Epithelial cell of esophagus (primary cell): ENCODE data around the gene SLC2A4RG.
"Not testable (repeated sequence)": the region's sequence is repeated elsewhere in the genome, so short reads cannot be mapped to it uniquely, and the experiment has no call there.

Experiments used
- DNase-seq: peaks from one replicate; pipeline ENCODE4 v3.0.0; 2010; ENCODE audit warnings: low read depth
- H3K4me3 ChIP-seq: 2 replicates; pipeline ENCODE4 v1.5.1; 2011; ENCODE audit warnings: mild to moderate bottlenecking, low read length, control low read depth
- CTCF ChIP-seq: IDR thresholded peaks from 2 replicates; pipeline ENCODE4 v1.5.1; 2011; ENCODE audit warnings: low read depth, mild to moderate bottlenecking, low read length, control low read depth, inconsistent platforms; ENCODE audit not compliant: insufficient read depth; ENCODE audit errors: missing control alignments

The SLC2A4RG gene

GRCh38 chr20:63771046-63771707 lies 31.6 kb downstream of the SLC2A4RG start:
- no peak overlapping the region for H3K4me3 ChIP-seq
- no peak for TF ChIP-seq CTCF
- no peak for DNase-seq

DNA sequence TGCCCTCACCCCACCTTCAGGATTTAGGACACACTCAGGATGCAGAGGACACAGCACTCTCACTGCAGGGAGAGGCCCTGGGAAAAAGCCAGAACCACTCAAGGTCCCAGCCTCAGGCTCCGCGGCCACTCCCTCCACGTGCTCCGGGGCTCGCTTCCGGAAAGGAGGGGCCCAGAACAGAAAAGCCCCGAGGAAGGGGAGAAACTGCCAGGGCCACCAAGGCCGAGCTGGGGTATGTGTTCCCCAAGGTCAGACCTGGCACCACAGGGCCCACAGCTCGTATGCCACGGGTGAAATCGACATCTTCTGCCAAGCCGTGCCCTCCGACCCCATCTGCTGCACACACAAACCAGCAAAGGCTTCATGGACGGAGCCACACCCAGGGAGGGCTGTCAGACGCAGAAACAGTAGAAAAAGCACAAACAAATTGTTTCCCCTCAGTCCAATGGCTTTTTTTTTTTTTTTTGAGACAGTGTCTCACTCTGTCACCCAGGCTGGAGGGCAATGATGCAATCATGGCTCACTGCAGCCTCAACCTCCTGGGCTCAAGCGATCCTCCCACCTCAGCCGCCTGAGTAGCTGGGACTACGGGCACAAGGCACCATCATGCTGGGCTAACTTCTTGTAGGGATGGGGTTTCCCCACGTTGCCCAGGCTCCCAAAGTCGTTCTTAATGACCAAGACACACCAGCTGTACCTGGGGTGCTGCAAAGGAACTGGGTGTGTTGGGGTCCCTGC lies 33.4 kb downstream of the SLC2A4RG start:
- peak; percentile 16 for DNase-seq
- H3K4me3 ChIP-seq = no peak overlapping the region
- no peak for TF ChIP-seq CTCF

DNA sequence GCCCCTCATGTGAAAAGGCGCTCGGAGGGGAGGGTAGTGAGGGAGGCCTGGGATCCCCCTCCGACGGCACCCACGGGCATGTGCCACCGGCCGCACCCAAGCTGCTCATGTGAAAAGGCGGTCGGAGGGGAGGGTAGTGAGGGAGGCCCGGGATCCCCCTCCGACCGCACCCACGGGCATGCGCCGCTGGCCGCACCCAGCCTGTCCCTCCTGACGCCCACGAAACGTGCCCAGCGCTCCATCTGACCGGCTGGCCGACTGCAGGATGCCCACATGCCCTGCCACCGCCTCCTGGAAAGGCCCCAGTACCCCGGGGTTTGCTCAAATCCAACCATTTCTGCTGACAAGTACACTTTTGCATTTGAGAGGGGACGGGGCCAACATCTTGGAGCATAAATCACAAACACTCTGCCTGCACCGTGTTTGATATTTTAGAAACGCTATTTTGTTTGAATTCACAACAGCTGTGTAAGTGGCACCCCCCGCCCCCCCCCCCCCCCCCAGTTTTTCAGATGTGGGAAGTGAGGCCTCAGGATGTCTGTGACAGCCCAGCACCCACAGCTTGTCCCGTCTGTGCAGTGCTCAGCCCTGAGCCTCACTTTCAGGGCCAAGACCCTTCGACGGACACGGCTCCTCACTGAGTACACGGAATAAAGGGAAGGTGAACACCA lies 34.1 kb downstream of the SLC2A4RG start:
- DNase-seq = no peak
- no peak overlapping the region for H3K4me3 ChIP-seq
- TF ChIP-seq CTCF = no peak

GRCh38 chr20:63774306-63774705 lies 34.7 kb downstream of the SLC2A4RG start:
- no peak for TF ChIP-seq CTCF
- no peak for DNase-seq
- H3K4me3 ChIP-seq = no peak overlapping the region

GRCh38 chr20:63775096-63775978 lies 35.8 kb downstream of the SLC2A4RG start:
- DNase-seq = no peak
- peak; percentile 47 for TF ChIP-seq CTCF
- H3K4me3 ChIP-seq = no peak overlapping the region

DNA sequence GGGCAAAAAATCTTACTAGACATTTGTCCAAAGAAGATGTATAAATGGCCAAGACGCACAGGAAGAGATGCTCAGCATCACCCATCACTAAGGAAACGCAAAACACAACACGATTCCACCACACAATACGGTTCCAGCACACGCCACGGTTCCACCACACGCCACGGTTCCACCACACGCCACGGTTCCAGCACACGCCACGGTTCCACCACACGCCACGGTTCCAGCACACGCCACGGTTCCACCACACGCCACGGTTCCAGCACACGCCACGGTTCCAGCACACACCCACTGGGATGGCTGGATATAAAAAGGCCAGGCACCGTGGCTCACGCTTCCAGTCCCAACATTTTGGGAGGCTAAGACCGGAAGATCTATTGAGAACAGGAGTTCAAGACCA lies 37.3 kb downstream of the SLC2A4RG start:
- not testable (repeated sequence) for DNase-seq, H3K4me3 ChIP-seq

GRCh38 chr20:63777614-63778013 lies 38.0 kb downstream of the SLC2A4RG start:
- TF ChIP-seq CTCF = no peak
- no peak for DNase-seq
- no peak overlapping the region for H3K4me3 ChIP-seq
